Nephron (organoid): ENCODE data around the gene PHF14.
"Not testable (repeated sequence)": the region's sequence is repeated elsewhere in the genome, so short reads cannot be mapped to it uniquely, and the experiment has no call there.

Source experiments
- H3K27ac Mint-ChIP-seq, 3 experiments: 2 replicates each; pipeline ENCODE4 v1.8.0; 2020; ENCODE audit warnings: mixed read lengths in 3 of 3, mild to moderate bottlenecking in 2 of 3, moderate library complexity in 1 of 3
- H3K27me3 Mint-ChIP-seq: 2 replicates; pipeline ENCODE4 v1.8.0; 2021; ENCODE audit warnings: low read depth, mild to moderate bottlenecking, moderate library complexity, mixed read lengths
- H3K36me3 Mint-ChIP-seq: 2 replicates; pipeline ENCODE4 v1.8.0; 2020; ENCODE audit warnings: low read depth, mixed read lengths
- H3K4me1 Mint-ChIP-seq: 2 replicates; pipeline ENCODE4 v1.8.0; 2020; ENCODE audit warnings: mixed read lengths
- H3K4me3 Mint-ChIP-seq, 3 experiments: 2 replicates each; pipeline ENCODE4 v1.8.0; 2020; ENCODE audit warnings: mild to moderate bottlenecking in 3 of 3, mixed read lengths in 3 of 3, moderate library complexity in 2 of 3
- H3K9me3 Mint-ChIP-seq: 2 replicates; pipeline ENCODE4 v1.8.0; 2020; ENCODE audit warnings: mixed read lengths
- CTCF ChIP-seq, 3 experiments: fragments of 200-600 bp; sonication (generic); IDR thresholded peaks; one replicate each; pipeline ENCODE4 v1.5.0; 2021; ENCODE audit warnings: antibody characterized with exemption in 3 of 3; ENCODE audit not compliant: unreplicated experiment in 3 of 3

The PHF14 gene

GRCh38 chr7:10977113-10977512 is 3.4 kb downstream of the PHF14 start:
- no peaks in the 10 kb centered on the region for H3K27me3 Mint-ChIP-seq
- no peak for TF ChIP-seq CTCF (IDR thresholded peaks at IDR 0.05; ENCODE audit: unreplicated experiment in 3 of 3)
- H3K9me3 Mint-ChIP-seq = no peaks in the 10 kb centered on the region
- peaks cover 28% of the 10 kb centered on the region for H3K4me1 Mint-ChIP-seq
- peak overlapping the region; percentile 31 to 78 (median 52) for H3K4me3 Mint-ChIP-seq
- no peak overlapping the region for H3K27ac Mint-ChIP-seq
- peaks cover 52% of the 10 kb centered on the region for H3K36me3 Mint-ChIP-seq

- Mint-ChIP-seq H3K36me3 (peaks cover 74% of the 10 kb centered on the region), H3K27me3 (no peaks in the 10 kb centered on the region), H3K4me1 (peaks cover 8% of the 10 kb centered on the region), H3K27ac (no peak overlapping the region), H3K9me3 (no peaks in the 10 kb centered on the region), H3K4me3 (no peak overlapping the region)
- no peak for TF ChIP-seq CTCF (IDR thresholded peaks at IDR 0.05; ENCODE audit: unreplicated experiment in 3 of 3)
Observed at GRCh38 chr7:10981317-10981716, 7.6 kb downstream of the PHF14 start.

DNA sequence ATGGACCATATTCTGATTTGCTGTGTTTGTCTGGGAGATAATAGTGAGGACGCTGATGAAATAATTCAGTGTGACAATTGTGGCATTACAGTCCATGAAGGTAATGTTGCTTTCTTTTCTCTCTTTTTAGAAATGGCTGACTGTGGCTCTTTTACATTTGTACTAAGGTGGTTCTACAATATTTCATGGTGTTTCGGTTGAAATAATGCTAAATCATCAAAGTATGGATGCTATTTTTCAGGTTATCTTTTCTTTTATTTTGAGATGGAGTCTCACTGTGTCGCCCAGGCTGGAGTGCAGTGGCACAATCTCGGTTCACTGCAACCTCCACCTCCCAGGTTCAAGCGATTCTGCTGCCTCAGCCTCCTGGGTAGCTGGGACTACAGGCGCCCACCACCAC is 17.1 kb downstream of the PHF14 start:
- not testable (repeated sequence) for H3K27me3 Mint-ChIP-seq, H3K4me3 Mint-ChIP-seq, H3K9me3 Mint-ChIP-seq, H3K4me1 Mint-ChIP-seq, H3K27ac Mint-ChIP-seq
- H3K36me3 Mint-ChIP-seq = peaks cover 70% of the 10 kb centered on the region

DNA sequence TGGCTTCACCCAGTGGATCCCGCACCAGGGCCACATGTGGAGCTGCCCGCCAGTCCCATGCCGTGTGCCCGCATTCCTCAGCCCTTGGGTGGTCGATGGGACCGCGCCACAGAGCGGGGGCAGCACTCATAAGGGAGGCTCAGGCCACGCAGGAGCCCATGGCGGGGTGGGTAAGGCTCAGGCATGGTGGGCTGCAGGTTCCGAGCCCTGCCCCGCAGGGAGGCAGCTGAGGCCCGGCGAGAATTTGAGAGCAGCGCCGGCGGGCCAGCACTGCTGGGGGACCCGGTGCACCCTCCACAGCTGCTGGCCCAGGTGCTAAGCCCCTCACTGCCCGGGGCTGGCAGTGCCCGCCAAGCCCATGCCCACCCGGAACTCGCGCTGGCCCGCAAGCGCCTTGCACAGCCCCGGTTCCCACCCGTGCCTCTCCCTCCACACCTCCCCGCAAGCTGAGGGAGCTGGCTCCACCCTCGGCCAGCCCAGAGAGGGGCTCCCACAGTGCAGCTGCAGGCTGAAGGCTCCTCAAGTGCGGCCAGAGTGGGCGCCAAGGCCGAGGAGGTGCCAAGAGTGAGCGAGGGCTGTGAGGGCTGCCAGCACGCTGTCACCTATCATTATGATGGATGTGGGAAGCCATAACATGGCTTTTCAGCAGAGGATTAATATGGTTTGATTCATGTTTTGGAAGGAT is 22.0 kb downstream of the PHF14 start:
- H3K27ac Mint-ChIP-seq, H3K27me3 Mint-ChIP-seq, H3K4me1 Mint-ChIP-seq, H3K4me3 Mint-ChIP-seq, H3K9me3 Mint-ChIP-seq: not testable (repeated sequence)
- H3K36me3 Mint-ChIP-seq = peaks cover 70% of the 10 kb centered on the region

GRCh38 chr7:10998996-10999757 is 25.5 kb downstream of the PHF14 start:
- TF ChIP-seq CTCF (IDR thresholded peaks at IDR 0.05; ENCODE audit: unreplicated experiment in 3 of 3) = no peak
- H3K9me3 Mint-ChIP-seq = peaks cover 5% of the 10 kb centered on the region
- H3K4me1 Mint-ChIP-seq = peaks cover 10% of the 10 kb centered on the region
- peak overlapping the region in 2 of 3 experiments; percentile 13 to 18 for H3K27ac Mint-ChIP-seq
- H3K4me3 Mint-ChIP-seq = no peak overlapping the region
- H3K27me3 Mint-ChIP-seq = no peaks in the 10 kb centered on the region
- H3K36me3 Mint-ChIP-seq = peaks cover 70% of the 10 kb centered on the region

GRCh38 chr7:11005202-11005601 is 31.5 kb downstream of the PHF14 start:
- Mint-ChIP-seq H3K36me3 (peaks cover 57% of the 10 kb centered on the region), H3K27ac (no peak overlapping the region), H3K4me1 (peaks cover 10% of the 10 kb centered on the region), H3K27me3 (no peaks in the 10 kb centered on the region), H3K9me3 (no peaks in the 10 kb centered on the region), H3K4me3 (no peak overlapping the region)
- TF ChIP-seq CTCF (IDR thresholded peaks at IDR 0.05; ENCODE audit: unreplicated experiment in 3 of 3) = no peak

DNA sequence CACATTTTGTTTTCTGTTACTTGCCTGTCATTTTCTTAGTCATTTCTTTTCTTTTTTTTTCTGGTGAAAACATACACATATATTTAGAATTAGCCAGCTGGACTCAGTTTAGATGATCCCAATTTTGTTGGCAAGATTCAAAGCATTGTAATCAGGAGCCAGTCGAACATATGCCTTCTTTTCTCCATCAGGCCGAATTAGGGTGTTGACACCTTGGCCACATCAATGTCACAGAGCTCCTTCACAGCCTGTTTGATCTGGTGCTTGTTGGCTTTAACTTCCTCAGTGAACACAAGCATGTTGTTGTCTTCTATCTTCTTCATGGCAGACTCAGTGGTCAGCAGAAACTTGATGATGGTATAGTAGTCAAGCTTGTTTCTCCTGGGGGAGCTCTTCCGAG is 32.6 kb downstream of the PHF14 start:
- Mint-ChIP-seq H3K9me3 (no peaks in the 10 kb centered on the region), H3K27ac (no peak overlapping the region), H3K27me3 (no peaks in the 10 kb centered on the region), H3K36me3 (peaks cover 48% of the 10 kb centered on the region), H3K4me3 (no peak overlapping the region), H3K4me1 (peaks cover 7% of the 10 kb centered on the region)
- TF ChIP-seq CTCF (IDR thresholded peaks at IDR 0.05; ENCODE audit: unreplicated experiment in 3 of 3) = no peak
